Medulla oblongata (tissue), 1 donor: Measurements from ENCODE around the gene COL6A1.

Experiments used
- DNase-seq: peaks from one replicate; pipeline ENCODE4 v3.0.0-alpha.2; 2015; ENCODE audit errors: extremely low spot score

COL6A1 gene

DNA sequence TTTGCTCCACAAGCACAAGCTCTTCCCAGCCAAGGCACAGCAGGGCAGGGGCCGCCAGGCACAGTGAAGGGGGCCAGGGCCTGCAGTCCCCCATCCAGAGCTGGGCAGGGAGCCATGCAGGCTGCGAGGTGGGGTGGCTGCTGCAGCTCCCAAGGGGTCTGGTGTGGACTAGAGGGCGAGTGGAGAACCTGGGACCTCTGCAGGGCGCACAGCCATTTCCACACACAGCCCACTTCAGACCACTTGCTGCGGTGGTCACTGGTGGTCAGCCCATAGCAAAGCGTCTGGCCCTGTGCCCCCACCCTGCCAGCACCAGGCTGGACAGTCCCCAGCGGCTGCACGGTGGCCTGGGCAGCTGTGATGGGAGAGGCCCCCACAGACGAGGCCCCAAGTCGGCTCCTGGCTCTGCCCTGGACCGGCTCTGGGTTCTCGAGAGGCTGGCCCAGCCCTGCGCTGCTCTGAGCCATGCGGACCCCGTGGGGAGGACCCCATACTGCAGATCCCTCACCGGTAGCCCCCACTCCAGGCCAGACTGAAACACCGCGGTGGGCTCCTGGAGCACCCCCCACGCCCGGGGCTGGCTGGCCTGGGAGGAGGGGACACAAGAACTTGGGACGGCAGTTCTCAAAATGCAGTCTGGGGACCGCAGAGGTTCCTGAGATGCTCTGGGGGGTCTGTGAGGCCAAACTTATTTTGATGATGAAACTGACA lies 69.3 kb downstream of the COL6A1 start:
- DNase-seq: no peak

DNA sequence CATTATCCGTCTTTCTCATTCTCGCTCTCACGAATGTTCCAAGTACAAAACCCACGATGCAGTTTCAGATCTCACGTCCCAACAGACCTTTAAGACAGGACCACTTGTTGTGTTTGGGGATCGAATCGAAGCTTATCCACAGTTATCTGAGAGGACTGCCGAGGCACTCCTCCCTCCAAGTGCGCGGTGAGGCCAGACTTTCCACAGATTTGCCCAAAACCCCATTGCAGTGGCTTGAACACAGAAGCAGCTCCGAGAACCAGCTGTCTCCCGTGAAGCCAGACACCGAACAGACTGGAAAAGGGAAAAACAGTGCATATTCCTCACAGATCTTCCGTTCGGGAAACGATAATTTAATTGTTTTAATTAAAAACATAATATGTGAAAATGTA lies 69.8 kb downstream of the COL6A1 start:
- no peak for DNase-seq

DNA sequence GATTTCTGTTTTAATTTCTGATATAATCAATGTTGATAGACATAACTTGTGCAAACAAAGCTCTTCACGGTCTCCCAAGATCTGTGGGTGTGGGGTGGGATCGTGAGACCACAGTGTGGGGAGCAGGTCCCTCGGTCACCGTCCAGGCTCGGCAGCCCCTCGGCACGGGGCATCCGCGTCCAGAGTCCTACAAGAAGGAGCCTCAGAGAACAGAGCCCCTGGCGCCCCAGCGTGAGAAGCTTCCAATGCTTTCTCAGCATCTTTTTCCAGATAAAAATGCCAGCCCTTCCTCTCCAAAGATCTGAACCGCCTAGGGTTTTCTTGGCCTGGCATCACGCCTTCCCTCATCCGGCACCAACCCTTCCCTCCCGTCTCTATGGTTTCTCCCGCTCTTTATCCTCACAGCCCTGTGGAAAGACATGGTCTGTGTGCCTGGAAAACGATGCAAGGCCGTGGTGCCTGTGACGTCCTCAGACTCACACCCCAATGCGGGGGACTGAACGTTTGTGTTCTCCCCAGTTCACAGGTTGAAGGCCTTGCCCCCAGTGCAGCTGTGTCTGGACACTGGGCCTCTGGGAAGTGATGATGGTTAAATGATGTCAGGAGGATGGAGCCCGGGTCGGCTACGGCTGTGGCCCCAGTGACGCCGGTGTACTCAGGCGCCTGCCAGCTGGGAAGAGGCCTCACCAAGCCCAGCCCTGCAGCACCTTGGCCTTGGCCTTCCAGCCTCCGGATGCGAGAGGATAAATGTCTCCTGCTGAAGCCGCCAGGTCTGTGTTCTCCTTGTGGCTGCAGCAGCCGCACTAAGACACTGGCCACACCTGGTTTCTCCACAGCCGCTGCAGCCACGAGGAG lies 70.5 kb downstream of the COL6A1 start:
- DNase-seq: no peak

DNA sequence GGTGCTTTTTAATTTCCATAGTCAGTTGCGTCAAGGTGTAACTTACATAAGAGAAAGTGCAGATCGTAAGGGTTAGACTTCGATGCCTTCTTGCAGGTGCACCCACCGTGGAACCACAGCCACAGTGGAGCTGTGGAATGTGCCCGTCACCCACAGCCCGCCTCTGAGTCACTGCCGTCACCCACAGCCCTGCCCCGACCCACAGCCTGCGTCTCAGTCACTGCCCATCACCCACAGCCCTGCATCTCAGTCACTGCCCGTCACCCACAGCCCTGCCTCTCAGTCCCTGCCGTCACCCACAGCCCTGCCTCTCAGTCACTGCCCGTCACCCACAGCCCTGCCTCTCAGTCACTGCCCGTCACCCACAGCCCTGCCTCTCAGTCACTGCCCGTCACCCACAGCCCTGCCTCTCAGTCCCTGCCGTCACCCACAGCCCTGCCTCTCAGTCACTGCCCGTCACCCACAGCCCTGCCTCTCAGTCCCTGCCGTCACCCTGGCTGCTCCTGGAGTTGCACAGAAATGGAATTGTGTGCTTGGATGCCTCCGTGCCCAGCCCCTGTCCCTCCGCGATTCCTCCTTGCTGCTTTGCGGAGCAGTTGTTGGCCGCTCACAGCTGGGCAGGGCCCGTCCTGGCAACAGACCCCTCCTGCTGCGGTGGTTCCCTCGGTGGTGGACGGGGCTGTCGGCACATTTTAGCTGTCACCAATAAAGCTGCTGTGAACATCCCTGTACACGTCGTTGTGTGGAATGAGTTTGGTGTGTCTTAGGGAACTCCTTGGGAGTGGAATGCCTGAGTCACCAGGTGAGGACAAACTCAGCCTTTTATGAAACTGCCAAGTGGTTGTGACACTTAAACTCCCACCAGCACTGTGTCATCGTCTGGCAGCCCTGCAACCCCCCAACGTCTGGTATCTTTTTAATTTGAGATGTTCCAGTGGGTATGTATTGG lies 71.4 kb downstream of the COL6A1 start:
- DNase-seq: no peak

DNA sequence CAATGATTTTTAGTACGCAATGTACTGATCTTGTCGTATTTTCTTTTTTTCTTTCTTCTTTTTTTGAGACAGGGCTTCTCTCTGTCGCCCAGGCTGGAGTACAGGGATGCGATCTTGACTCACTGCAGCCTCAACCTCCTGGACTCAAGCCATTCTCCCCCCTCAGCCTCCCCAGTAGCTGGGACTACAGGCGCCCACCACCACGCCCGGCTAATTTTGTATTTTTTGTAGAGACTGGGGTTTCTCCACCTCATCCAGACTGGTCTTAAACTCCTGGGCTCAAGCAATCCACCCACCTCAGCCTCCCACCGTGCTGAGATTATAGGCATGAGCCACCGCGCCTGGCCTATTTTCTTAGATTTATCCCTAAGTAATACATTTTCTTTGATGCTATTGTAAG lies 72.5 kb downstream of the COL6A1 start:
- no peak for DNase-seq

DNA sequence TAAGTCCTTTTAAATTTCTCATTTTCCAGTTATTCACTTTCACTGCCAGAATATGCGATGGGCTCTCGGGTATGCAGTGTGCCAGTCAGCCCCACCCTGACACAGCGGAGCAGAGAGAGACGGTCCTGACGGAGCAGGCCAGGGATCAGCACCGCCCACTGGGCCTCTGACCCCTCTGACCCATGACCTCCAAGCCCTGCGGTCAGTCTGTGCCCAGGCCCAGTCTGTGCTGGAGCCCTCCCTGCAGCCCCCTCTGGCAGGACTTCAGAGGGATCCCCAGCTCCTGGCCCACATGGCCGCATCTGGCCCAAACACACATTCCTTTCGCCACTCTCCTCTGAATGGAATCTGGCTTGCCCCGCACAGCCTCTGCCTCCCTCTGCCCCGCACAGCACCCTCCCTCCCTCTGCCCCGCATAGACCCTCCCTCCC lies 72.9 kb downstream of the COL6A1 start:
- DNase-seq: no peak
